HG03378 (cell line): ENCODE measurements around the gene KCNAB1.
"Not testable (repeated sequence)": the region's sequence is repeated elsewhere in the genome, so short reads cannot be mapped to it uniquely, and the experiment has no call there.

ENCODE experiments used
- ATAC-seq: cut with Tn5 transposase; IDR thresholded peaks from one replicate; pipeline ENCODE4 v1.9.1; 2021; ENCODE audit warnings: mild to moderate bottlenecking, moderate library complexity; ENCODE audit not compliant: unreplicated experiment

The KCNAB1 gene

DNA sequence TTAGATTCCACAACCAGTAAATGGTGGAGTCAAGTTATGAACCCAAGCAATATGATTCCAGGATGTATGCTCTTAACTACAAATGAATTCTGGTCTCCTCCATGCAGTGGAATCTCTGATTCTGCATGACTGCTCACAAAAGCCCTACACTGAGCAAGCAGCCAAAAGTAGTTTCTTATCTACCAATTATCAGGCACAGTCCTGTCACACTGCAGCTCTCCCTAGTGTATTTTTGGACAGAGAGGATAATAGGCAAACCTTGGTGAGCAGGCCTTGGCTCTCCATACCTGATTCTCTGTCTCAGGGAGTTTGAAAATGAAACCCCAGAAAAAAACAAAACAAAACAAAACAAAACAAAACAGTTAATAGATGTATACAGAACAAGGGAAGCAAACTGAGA, 438.0 kb downstream of the KCNAB1 start:
- ATAC-seq: no peak

DNA sequence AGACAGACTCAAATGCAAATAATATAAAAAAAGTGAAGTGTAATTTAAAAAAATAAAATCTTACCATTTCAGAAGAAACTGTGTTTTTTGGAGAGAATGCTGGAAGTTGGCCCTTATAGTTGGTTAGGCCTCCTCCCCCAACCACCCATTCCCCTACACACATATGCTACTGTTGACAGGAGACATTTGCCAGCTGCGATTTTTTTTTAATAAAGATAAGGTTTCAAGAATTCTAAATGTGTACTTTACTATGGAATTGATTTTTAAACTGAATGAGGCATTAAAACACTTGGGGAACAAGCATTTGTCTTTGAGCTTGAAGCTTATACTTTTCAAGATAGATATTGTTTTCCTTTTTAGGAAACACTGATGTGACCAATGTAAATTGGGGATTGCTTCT, 438.9 kb downstream of the KCNAB1 start:
- ATAC-seq: no peak

DNA sequence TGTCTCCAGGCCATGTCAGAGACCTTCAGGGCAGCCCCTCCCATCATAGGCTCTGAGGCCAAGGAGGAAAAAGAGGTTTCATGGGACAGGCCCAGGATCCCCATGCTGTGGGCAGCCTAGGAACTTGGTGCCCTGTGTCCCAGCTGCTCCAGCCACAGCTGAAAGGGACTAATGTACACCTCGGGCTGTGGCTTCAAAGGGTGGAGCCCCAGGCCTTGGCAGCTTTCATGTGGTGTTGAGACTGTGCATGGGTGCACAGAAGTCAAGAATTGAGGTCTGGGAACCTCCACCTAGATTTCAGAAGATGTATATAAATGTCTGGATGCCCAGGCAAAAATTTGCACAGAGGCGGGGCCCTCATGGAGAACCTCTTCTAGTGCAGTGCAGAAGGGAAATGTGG, 441.2 kb downstream of the KCNAB1 start:
- no peak for ATAC-seq

DNA sequence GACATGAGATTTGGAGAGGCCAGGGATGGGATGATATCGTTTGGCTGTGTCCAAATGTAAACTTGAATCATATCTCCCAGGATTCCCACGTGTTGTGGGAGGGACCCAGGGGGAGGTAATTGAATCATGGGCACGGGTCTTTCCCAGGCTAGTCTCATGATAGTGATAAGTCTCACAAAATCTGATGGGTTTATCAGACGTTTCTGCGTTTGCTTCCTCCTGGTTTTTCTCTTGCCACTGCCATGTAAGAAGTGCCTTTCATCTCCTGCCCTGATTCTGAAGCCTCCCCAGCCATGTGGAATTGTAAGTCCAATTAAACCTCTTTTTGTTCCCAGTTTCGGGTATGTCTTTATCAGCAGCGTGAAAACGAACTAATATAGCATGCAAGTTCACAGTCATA, 442.1 kb downstream of the KCNAB1 start:
- ATAC-seq: not testable (repeated sequence)

DNA sequence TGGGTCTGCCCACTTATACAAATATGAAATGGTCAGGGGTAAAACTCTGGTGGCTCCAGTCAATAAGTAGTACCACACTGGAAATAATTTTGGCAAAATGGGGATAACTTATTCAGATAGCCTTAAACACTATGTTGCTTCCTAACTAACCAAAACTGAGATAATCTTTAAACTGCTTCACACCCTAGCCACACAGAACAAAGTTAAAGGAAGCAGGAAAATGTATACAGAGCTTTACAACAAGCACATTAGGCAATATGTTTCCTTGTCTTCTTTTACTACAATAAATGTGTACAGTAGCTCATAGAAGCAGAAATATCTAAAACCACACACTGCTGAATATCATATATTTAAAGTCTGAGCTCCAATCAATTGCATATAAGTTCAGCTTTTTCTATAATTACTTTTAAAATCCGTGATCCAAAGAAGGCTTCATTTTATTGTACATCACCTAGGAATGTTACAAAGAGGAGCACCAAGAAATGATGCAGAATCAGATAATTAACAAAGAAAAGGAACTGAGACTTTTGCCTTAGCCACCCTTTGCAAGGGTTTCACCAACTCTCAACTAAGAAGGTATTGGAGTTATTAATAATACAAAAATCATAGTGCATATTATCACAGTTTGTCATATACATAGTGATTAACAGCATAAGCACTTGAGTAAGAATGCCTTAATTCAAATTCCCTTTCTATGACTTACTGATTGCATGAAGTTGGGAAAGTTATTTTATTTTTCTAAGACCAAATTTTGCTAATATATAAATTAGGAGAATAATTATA, 443.7 kb downstream of the KCNAB1 start:
- ATAC-seq: peak; percentile 45

DNA sequence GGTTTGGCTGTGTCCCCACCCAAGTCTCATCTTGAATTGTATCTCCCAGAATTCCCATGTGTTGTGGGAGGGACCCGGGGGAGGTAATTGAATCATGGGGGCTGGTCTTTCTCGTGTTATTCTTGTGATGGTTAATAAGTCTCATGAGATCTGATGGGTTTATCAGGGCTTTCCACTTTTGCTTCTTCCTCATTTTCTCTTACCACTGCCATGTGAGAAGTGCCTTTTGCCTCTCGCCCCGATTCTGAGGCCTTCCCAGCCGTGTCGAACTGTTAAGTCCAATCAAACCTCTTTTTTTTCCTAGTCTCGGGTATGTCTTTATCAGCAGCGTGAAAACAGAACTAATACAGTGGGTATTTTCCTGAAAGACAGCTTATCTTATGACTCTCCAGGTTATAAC, 448.6 kb downstream of the KCNAB1 start:
- not testable (repeated sequence) for ATAC-seq

DNA sequence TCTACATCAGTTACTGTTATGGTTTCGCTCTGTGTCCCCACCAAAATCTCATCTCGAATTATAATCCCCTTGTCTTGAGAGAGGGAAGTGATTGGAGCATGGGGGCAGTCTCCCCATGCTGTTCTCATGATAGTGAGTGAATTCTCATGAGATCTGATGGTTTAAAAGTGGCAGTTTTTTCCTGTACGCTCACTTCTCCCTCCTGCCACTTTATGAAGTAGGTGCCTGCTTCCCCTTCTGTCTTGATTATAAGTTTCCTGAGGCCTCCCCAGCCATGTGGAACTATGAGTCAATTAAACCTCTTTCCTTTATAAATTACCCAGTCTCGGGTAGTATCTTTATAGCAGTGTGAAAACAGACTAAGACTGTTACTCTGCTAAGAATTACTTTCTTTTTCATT, 449.5 kb downstream of the KCNAB1 start:
- not testable (repeated sequence) for ATAC-seq

DNA sequence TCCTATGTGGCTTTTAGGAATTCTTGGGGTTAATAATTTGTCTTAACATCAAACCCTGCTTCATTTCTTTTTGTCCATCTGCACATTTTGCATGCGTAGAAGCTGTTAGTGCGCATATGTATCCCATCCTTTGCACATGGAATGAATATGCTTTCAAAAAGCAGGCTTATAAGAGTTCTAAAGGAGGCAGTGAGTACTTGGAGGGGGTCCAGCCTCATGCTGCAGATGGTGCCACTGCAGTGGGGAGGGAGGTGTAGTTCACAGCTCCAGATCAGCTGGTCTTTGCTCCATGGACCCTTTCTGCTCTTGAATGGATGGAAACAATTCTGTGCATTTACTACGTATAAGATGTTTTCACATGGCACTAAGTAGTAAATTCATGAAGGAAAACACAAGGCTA, 455.3 kb downstream of the KCNAB1 start:
- no peak for ATAC-seq

DNA sequence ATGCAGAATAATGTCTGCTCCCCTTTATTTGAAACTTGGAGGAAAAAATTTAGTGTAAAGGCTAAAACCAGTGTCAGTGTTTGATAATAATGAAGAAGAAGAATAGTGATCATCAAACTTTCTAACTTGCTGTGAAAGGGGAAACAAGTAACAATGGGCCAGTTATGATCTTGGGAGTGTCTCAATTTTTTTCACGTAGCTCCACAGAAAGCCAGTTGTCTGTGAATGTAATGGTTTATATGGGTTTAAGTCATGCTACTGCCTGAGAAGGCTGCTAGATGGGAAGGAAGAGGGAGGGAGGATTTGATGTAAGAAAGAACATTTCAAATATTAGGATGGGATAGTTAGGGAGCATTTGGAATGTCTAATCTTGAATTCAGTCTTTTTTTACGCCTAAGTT, 455.7 kb downstream of the KCNAB1 start:
- no peak for ATAC-seq

DNA sequence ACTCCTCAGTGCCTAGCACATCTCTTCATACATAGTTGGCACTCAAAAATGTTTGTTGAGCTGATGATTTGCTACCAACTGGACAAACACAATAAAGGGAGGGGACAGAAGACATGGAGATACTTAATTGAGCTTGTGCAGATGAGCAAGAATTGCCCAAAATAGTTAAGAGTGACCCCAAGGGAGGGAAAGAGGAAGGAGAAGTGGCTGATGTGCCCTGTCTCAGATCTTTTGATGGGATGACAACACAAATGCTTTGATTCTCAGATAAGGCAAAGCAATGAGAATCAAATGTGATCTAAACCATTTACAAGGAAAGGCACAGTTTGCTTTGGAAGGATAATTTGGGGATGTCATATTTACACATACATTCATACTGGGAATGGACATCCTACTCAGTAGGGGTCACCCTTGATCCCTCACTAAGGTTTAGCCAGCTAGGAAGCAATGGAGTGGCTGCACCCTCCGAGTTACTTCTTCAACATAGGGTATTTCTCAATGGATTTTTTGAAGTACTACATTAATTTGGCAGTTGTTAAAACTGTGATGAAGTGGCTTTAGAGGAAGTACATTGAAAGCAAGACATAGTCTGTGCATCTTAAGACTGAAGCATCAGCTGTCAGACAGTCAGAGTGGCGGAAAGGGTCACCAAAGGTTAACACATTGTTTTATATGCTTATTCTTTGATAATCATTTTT, 456.4 kb downstream of the KCNAB1 start:
- ATAC-seq: no peak

DNA sequence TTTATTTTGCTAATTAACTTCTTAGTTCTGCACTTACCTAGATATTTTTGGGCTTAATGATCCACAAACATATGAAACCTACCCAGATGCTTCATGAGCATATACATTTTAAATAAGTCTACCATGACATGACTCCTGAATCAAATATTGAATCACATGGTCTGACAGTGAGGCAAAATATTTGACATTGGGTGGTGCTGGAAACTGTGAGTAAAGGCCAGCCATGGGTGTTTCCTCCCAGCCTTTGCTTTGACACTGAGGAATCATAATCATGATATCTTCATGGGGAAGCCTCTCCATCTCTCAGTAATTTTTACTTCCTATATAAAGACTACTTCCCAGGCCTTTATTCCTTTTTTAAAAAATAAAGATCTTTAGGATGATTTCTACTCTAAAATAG, 457.4 kb downstream of the KCNAB1 start:
- ATAC-seq: no peak

DNA sequence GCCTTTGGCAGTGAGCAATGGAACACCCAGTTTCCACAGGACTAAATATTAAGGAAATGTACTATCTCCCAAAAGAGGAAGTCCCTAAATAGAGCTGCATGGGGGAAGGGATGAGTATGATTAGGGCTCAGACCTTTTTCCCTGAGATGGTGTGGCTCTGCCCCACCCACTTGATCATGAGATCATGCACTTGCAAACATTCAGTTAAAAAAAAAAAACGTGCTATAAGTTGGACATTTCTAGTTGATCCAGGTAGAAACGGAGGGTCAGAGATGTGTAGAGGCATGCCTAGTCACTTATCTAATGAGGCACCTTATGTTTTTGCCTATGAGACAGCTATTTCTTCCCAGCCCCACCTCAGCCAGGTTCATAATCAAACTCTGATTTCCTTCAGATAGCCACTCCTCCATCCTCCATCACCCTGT, 459.1 kb downstream of the KCNAB1 start:
- no peak for ATAC-seq

DNA sequence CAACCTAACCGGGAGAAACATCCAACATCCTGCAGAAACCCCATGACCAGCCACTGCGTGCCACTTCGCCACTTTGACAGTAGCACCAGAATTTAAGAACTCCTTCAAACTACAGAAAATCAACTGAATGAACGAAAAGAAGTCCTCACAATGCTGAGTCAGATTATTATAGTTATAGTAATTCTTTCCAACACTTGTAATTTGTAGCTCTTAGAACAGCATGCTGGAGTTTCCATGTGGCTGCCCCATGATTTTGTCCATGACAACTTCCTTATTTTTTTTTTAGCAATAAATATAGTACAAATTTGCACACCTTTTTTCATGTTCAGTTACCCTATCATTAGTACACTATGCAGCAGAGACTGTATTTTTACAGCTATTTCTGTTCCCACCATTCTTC, 460.7 kb downstream of the KCNAB1 start:
- no peak for ATAC-seq

DNA sequence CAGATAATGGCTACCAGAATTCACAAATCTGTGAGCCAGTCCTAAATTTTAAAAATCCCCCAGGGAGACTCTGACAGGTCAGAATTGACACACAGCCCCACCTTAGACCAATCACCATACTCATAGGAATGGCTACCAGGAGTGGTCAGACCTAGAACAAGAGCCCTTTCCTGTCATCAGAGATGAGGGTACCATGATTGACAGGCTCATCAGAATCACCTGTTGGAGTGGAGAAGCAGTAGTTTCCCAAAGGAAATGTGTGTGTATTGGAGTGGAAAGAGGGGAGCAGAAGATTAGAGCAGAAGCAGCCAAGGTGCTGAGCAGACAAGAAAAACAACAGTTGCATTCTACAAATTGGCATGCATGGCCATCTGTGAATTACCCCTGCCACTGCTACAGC, 461.6 kb downstream of the KCNAB1 start:
- no peak for ATAC-seq

DNA sequence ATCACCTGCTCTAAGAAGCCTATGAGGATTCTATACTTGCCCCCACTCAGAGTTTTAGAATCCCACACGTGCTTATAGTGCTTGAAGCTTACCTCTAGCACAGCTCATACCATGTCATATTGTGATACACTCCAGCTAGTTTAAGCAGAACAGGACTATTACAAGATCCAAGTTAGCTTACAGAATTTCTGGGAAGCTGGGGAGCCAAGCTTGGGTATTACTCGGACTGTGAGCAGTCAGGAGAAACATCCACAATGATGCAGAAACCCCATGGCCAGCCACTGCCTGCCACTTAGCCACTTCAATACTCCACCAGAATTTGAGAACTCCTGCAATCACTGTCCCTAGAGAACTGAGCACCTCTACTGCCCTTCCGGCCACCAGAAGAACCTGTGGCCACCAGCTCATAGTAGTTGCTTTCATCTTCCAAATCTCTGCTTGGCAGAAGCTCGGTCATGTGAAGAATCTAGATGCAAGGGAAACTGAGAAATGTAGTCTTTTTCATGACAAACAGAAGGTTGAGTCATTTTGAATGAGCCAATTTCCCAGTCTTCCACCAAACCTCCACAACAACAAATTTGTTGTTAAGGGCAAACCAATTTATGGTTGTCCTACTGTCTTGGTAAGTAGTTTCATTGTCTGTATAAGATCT, 462.3 kb downstream of the KCNAB1 start:
- peak; percentile 56 for ATAC-seq

DNA sequence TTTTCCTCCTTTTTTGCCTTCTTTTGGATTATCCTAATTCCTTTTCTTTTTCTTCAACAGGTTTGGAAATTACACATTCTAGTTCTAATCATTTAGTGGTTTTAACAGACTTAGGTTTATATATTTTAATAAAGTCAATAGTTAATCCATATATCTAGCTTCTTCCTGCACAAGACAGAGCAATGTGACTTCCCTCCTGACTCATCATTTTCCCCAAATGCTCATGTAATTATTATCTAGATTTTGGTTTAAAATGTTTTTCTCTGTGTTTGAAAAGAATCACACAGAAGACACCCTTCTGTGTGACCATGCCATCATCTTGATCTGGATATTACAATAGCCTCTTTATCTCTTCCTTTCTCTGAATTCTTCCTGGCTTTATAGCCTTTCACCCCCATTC, 463.1 kb downstream of the KCNAB1 start:
- ATAC-seq: no peak

DNA sequence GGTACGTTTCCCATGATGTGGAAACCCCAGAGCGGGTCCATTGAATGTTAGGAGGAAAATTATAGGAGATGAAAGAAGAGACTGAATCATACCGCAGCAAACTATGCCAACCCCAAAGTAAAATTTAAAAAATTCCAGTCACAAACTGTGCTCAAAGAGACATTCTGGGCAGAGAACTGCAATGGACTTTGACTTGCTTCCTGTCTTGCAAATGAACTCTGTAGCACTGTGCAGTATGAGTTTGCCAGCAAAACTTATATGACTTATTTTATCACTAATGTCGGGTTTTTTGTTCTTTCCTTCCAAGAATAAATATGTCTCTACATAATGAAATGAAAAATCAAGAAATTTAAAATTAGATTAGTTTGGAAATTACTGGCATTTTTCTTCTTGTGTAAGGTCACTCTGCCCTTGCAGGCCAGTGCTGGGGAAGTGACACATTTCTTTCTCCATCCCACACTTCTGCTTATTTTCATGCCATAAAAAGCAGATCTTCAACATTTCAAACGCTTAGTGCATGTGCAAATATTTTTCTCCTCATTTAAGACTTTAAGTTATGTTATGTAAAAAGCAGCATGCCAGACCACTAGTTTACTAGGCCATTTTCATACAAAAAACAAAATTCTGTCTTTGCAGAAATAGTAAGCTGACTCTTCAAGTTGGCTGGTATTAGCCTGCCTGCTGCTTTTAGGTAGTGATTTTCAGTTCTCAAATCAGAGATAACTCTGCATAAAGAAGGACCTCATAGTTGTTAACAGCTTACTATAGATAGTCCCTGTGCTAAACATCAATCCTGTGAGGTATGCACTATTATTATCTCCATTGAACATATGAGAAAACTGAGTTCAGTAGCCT, 466.8 kb downstream of the KCNAB1 start:
- ATAC-seq: peak; percentile 54

DNA sequence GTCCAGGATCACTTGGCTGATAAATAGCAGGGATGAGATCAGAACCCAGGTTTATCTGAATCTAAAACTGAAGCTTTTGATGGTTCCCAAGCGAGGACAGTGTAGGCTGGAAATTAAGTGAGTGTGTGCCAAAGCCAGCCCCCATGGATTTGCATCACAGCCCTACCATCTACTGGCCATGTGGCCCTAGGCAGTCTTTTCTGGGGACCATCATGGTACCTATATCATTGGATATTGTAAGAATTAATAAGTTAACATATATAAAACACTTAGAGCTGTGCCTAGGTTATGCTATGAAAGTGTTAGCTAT, 467.3 kb downstream of the KCNAB1 start:
- ATAC-seq: peak; percentile 23
